ENCODE data around the gene KRTAP10-1.

The KRTAP10-1 gene

DNA sequence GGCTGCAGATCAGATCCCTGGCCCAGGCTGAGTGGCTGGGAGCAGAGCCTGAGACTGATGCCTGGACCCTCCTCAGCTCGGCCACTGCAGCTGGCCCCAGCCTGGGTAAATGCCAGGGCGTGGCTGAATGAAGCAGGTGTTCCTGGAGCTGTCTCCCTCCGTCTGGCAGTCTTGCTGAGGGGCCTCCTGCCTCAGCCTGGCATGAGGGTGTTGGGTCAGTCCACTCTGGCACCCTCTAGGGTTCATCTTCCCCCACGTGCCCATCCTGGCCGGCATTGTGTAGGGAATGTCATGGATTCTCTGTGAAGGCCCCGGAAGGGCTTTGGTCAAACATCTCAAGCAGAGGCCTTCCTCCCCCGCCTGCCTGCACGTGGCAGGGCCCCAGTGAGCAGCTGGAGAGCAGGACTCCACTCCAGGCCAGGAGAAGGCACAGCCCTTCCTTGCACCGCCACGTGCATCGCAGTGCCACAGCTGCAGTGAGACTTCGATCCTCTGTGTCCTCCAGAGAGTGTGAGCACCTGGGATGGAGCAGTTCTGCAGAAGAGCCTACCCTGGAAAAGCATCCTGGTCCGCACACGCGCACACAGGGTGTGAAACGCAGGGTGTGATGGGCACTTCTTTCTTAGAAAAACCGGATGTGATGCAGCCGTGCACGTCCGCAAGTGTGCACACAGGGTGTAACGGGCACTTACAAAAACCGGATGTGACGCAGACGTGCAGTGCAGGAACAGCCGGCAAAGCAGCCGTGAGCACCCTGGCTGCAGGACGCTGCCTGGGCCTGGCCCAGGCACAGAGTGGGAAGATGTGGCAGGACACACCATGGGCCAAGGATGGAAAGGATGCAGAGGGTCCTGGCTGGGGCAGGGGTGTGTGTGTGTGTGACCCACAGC lies 28.9 kb upstream of the KRTAP10-1 start:
- TF ChIP-seq, protein P1, sequence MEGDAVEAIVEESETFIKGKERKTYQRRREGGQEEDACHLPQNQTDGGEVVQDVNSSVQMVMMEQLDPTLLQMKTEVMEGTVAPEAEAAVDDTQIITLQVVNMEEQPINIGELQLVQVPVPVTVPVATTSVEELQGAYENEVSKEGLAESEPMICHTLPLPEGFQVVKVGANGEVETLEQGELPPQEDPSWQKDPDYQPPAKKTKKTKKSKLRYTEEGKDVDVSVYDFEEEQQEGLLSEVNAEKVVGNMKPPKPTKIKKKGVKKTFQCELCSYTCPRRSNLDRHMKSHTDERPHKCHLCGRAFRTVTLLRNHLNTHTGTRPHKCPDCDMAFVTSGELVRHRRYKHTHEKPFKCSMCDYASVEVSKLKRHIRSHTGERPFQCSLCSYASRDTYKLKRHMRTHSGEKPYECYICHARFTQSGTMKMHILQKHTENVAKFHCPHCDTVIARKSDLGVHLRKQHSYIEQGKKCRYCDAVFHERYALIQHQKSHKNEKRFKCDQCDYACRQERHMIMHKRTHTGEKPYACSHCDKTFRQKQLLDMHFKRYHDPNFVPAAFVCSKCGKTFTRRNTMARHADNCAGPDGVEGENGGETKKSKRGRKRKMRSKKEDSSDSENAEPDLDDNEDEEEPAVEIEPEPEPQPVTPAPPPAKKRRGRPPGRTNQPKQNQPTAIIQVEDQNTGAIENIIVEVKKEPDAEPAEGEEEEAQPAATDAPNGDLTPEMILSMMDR (conservative IDR thresholded peaks at IDR 0.05; ENCODE audit: low read length): no peak
- no peak overlapping the region for H3K4me3 ChIP-seq (ENCODE audit: low read length)
- DNase-seq (ENCODE audit: low read depth): no peak

DNA sequence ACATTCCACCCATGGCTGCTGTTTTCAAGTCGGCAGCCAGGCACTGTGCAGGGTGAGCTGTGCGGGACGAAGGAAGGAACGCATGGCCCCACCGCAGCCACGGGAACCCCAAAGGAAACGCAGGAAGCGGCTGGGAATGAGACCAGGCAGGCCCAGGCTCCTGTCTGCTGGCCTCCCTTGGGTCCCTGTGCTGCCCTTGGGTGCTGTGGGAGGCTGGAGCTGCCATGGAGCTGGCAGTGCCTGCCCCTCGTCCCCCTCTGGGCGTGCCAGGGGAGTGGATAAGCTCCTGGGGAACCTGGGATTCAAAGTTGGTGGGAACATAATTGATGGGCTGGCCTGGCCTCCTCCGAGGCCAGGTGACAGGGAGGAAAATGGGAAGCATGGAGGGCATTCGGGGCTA lies 28.3 kb upstream of the KRTAP10-1 start:
- no peak overlapping the region for H3K4me3 ChIP-seq (ENCODE audit: low read length)
- TF ChIP-seq, protein P1 (conservative IDR thresholded peaks at IDR 0.05; ENCODE audit: low read length): no peak
- DNase-seq (ENCODE audit: low read depth): no peak

DNA sequence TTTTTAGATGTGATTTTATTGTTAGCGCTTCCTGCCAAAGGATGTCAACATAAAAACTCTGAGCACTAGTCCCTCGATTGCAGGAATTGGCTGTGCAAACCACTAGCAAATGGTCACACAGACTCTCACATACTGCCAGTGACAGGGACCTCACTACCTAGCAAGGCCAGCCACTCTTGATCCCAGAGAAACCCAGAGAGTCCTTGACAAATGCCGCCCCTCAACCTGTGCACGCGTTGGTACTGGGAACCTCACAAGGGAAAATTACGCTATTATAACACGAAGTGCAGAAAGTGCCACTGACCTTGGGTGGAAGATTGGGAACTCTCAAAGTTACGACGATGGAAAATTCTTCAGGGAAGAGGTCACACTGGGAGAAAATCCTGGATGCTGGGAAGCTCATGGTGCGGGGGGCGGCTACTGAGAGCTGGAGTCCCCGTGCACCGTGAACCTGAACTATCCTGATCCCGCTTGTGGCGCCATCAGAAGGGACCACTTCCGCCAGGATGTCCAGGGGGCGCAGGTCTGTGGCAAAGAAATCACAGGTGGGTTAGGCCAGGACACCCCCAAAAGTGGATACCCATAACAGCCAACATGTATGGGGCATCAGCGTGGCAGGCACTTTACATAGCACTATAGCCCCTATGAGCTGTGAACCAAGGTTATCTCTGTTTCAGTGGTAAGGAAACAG lies 27.6 kb upstream of the KRTAP10-1 start:
- H3K4me3 ChIP-seq (ENCODE audit: low read length): no peak overlapping the region
- no peak for DNase-seq (ENCODE audit: low read depth)
- TF ChIP-seq, protein P1 (conservative IDR thresholded peaks at IDR 0.05; ENCODE audit: low read length): no peak

DNA sequence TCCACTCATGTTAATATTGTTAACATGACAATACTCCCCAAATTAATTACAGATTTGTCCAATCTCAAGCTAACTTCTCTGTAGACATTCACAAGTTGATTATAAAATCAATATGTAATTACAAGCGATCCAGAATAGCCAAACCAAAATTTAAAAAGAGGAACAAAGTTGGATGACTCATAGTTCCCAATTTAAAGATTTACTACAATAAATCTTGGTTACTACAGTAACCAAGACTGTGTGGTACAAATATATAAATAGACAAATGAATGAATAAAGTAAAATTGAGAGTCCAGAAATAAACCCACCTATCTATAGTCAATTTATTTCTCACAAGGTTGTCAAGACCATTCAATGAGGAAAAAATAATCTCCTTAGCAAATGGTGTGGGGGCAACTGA lies 26.4 kb upstream of the KRTAP10-1 start:
- TF ChIP-seq, protein P1 (conservative IDR thresholded peaks at IDR 0.05; ENCODE audit: low read length): no peak
- DNase-seq (ENCODE audit: low read depth): no peak
- no peak overlapping the region for H3K4me3 ChIP-seq (ENCODE audit: low read length)

DNA sequence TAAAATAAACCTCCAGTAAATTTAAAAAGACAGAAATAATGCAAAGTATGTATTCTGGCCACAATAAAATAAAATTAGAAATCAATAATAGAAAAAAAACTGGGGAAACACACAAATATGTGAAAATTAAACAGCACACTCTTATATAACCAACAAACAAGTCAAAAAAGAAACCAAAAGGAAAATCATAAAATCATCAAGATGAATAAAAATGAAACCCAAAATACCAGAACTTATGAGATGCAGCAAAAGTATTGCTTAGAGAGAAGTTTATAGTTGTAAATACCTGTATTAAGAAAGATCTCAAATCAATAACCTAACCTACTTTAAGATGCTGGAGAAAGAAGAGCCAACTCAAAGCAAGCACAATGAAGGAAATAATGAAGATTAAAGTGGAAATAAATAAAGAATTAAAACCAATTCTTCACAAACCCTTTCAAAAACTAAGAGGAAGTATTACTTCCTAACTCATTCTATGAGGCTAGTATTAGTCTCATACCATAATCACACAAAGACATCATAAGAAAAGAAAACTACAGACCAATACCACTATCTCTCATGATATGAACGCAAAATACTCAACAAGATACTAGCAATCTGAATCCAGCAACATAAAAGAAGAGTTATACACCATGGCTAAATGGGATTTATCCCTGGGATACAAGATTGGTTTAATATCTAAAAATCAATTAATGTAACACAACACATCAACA lies 25.0 kb upstream of the KRTAP10-1 start:
- no peak overlapping the region for H3K4me3 ChIP-seq (ENCODE audit: low read length)
- TF ChIP-seq, protein P1 (conservative IDR thresholded peaks at IDR 0.05; ENCODE audit: low read length): no peak

DNA sequence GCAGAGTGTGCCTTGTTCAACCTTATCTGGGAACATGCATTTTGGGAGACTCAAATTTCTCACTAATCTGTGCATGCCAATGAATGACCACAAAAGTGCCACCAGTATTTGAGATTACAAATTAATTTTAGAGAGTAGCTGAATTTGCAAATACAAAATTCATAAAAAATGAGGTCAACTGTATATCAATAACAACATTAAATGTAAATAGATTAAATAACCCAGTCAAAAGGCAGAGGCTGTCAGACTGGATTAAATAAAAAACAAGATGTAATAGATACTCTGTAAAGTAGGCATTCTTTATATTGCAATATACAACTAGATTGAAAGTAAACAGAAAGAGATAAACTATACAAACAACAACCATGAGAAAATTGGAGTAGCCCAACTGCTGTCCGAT lies 24.1 kb upstream of the KRTAP10-1 start:
- DNase-seq (ENCODE audit: low read depth): no peak
- TF ChIP-seq, protein P1 (conservative IDR thresholded peaks at IDR 0.05; ENCODE audit: low read length): no peak
- no peak overlapping the region for H3K4me3 ChIP-seq (ENCODE audit: low read length)

More for the DNA sequence above, 25.0 kb upstream of the KRTAP10-1 start:
- DNase-seq (ENCODE audit: low read depth): no peak
